Stimulated activated CD8-positive, alpha-beta memory T cell treated with anti-CD3 and anti-CD28 coated beads, Interleukin-2, amount 100 ng/mL, for 1 hour (primary cell): ENCODE measurements around the gene ALDH8A1.
"Not testable (repeated sequence)": the region's sequence is repeated elsewhere in the genome, so short reads cannot be mapped to it uniquely, and the experiment has no call there.

Source experiments
- DNase-seq, 2 donors: peaks; one replicate each; pipeline ENCODE4 v3.0.0-alpha.2; 2020; ENCODE audit warnings: low read depth in 2 of 2

Gene ALDH8A1

GRCh38 chr6:134911547-134911946 lies 38.4 kb downstream of the ALDH8A1 start:
- DNase-seq, result no peak

- DNase-seq, result no peak
Measured at GRCh38 chr6:134910593-134910935, 39.3 kb downstream of the ALDH8A1 start.

GRCh38 chr6:134909701-134910592 lies 40.0 kb downstream of the ALDH8A1 start:
- no peak for DNase-seq

- DNase-seq, result no peak
Measured at GRCh38 chr6:134908906-134909516, 40.9 kb downstream of the ALDH8A1 start.

GRCh38 chr6:134904731-134905130 lies 45.2 kb downstream of the ALDH8A1 start:
- not testable (repeated sequence) for DNase-seq

- no peak for DNase-seq
Measured at GRCh38 chr6:134903448-134903847, 46.5 kb downstream of the ALDH8A1 start.

GRCh38 chr6:134902936-134903335 lies 47.0 kb downstream of the ALDH8A1 start:
- no peak for DNase-seq

GRCh38 chr6:134902074-134902861 lies 47.6 kb downstream of the ALDH8A1 start:
- DNase-seq, result no peak

- no peak for DNase-seq
Measured at GRCh38 chr6:134898575-134898974, 51.3 kb downstream of the ALDH8A1 start.

GRCh38 chr6:134898166-134898565 lies 51.7 kb downstream of the ALDH8A1 start:
- DNase-seq, result not testable (repeated sequence)

GRCh38 chr6:134896910-134897309 lies 53.0 kb downstream of the ALDH8A1 start:
- DNase-seq, result no peak

- no peak for DNase-seq
Measured at GRCh38 chr6:134894800-134895199, 55.1 kb downstream of the ALDH8A1 start.

- DNase-seq, result no peak
Measured at GRCh38 chr6:134892362-134892761, 57.5 kb downstream of the ALDH8A1 start.

GRCh38 chr6:134891633-134892032 lies 58.3 kb downstream of the ALDH8A1 start:
- no peak for DNase-seq

GRCh38 chr6:134888316-134888715 lies 61.6 kb downstream of the ALDH8A1 start:
- no peak for DNase-seq

GRCh38 chr6:134884752-134885151 lies 65.1 kb downstream of the ALDH8A1 start:
- DNase-seq, result no peak

GRCh38 chr6:134883314-134883713 lies 66.6 kb downstream of the ALDH8A1 start:
- DNase-seq, result no peak

- DNase-seq, result peak in 1 of 2 donors; percentile 22
Measured at GRCh38 chr6:134882426-134883038, 67.4 kb downstream of the ALDH8A1 start.

GRCh38 chr6:134880487-134881190 lies 69.3 kb downstream of the ALDH8A1 start:
- no peak for DNase-seq

- DNase-seq, result no peak
Measured at GRCh38 chr6:134878136-134878535, 71.8 kb downstream of the ALDH8A1 start.

- no peak for DNase-seq
Measured at GRCh38 chr6:134875367-134875766, 74.5 kb downstream of the ALDH8A1 start.
